Neural cell (in vitro differentiated cells): ENCODE measurements around the gene YY1. TPM values are rescaled to one million over a fixed set of nuclear protein-coding genes. Genes with fewer than 3 reads are reported as not detected.

ENCODE experiments used
- H2AFZ ChIP-seq: fragments of 200-600, 300-800 bp; sonication (generic), shearing (Covaris generic); 2 replicates; pipeline ENCODE4 v1.6.0; 2014; ENCODE audit warnings: low read depth, mild to moderate bottlenecking, antibody characterized with exemption, low read length, moderate library complexity
- H3F3A ChIP-seq: fragments of 200-600 bp; shearing (Covaris generic); 2 replicates; pipeline ENCODE4 v1.6.1; 2016; ENCODE audit warnings: mild to moderate bottlenecking, moderate library complexity, mixed read lengths, antibody characterized with exemption, low read length; ENCODE audit not compliant: insufficient read depth, poor library complexity, severe bottlenecking
- H3K27ac ChIP-seq: fragments of 200-600, 300-800 bp; sonication (generic), shearing (Covaris generic); 2 replicates; pipeline ENCODE4 v1.5.1; 2014; ENCODE audit warnings: mild to moderate bottlenecking, low read length, moderate library complexity
- H3K27me3 ChIP-seq: fragments of 300-800, 200-600 bp; sonication (generic), shearing (Covaris generic); 2 replicates; pipeline ENCODE4 v1.6.0; 2014; ENCODE audit warnings: mild to moderate bottlenecking, low read depth, low read length, moderate library complexity; ENCODE audit not compliant: insufficient read depth
- H3K36me3 ChIP-seq: fragments of 300-800, 200-600 bp; sonication (generic), shearing (Covaris generic); 2 replicates; pipeline ENCODE4 v1.5.1; 2014; ENCODE audit warnings: mild to moderate bottlenecking, antibody characterized with exemption, low read length, moderate library complexity; ENCODE audit not compliant: insufficient read depth
- H3K4me2 ChIP-seq: fragments of 300-800, 200-600 bp; sonication (generic), shearing (Covaris generic); 2 replicates; pipeline ENCODE4 v1.6.0; 2014; ENCODE audit warnings: mild to moderate bottlenecking, low read length
- H3K4me3 ChIP-seq: fragments of 300-800, 200-600 bp; sonication (generic), shearing (Covaris generic); 2 replicates; pipeline ENCODE4 v1.5.1; 2014; ENCODE audit warnings: mild to moderate bottlenecking, low read length, moderate library complexity
- H3K79me2 ChIP-seq: fragments of 200-600 bp; shearing (Covaris generic); replicated peaks from 2 replicates; pipeline ENCODE4 v1.6.0; 2014; ENCODE audit warnings: mild to moderate bottlenecking, low read length, moderate library complexity; ENCODE audit not compliant: insufficient read depth
- H3K9ac ChIP-seq: fragments of 300-800, 200-600 bp; sonication (generic), shearing (Covaris generic); 2 replicates; pipeline ENCODE4 v1.6.1; 2016; ENCODE audit warnings: mild to moderate bottlenecking, low read length, mixed read lengths
- H3K9me2 ChIP-seq: fragments of 200-600 bp; shearing (Covaris generic); 2 replicates; pipeline ENCODE4 v1.6.1; 2016; ENCODE audit warnings: mild to moderate bottlenecking, low read length, mixed read lengths; ENCODE audit not compliant: insufficient read depth
- H3K9me3 ChIP-seq: fragments of 200-600, 300-800 bp; sonication (generic), shearing (Covaris generic); 2 replicates; pipeline ENCODE4 v1.6.1; 2016; ENCODE audit warnings: mild to moderate bottlenecking, mixed run types, low read length, moderate library complexity, mixed read lengths
- H4K20me1 ChIP-seq: fragments of 200-600 bp; shearing (Covaris generic); 2 replicates; pipeline ENCODE4 v1.6.1; 2016; ENCODE audit warnings: mild to moderate bottlenecking, mixed run types; ENCODE audit not compliant: insufficient read depth
- CTCF ChIP-seq: fragments of 450-650 bp; IDR thresholded peaks from 2 replicates; pipeline ENCODE4 v1.5.1; 2014; ENCODE audit warnings: antibody characterized with exemption, mild to moderate bottlenecking, moderate library complexity; ENCODE audit not compliant: poor library complexity, severe bottlenecking
- EP300 ChIP-seq: fragments of 450-650 bp; conservative IDR thresholded peaks from 2 replicates; pipeline ENCODE4 v1.6.1; 2014; ENCODE audit warnings: antibody characterized with exemption, mild to moderate bottlenecking, moderate library complexity; ENCODE audit not compliant: poor library complexity, severe bottlenecking
- EZH2 ChIP-seq: fragments of 200-600, 300-800 bp; shearing (Covaris generic), sonication (generic); IDR thresholded peaks from 2 replicates; pipeline ENCODE4 v1.6.1; 2014; ENCODE audit warnings: antibody characterized with exemption, low read length, borderline replicate concordance, mild to moderate bottlenecking; ENCODE audit not compliant: insufficient read depth, poor library complexity, severe bottlenecking
- MXI1 ChIP-seq: fragments of 450-650 bp; conservative IDR thresholded peaks from 2 replicates; pipeline ENCODE4 v1.6.1; 2014; ENCODE audit warnings: antibody characterized with exemption, mild to moderate bottlenecking; ENCODE audit not compliant: poor library complexity, severe bottlenecking
- POLR2AphosphoS5 ChIP-seq: IDR thresholded peaks from 2 replicates; pipeline ENCODE4 v1.6.1; 2012
- RAD21 ChIP-seq: fragments of 450-650 bp; conservative IDR thresholded peaks from 2 replicates; pipeline ENCODE4 v1.6.1; 2014; ENCODE audit warnings: antibody characterized with exemption, mild to moderate bottlenecking, moderate library complexity
- REST ChIP-seq: IDR thresholded peaks from 2 replicates; pipeline ENCODE4 v1.6.1; 2012; ENCODE audit warnings: borderline replicate concordance
- SMC3 ChIP-seq: fragments of 450-650 bp; conservative IDR thresholded peaks from 2 replicates; pipeline ENCODE4 v1.6.1; 2014; ENCODE audit warnings: antibody characterized with exemption, mild to moderate bottlenecking, moderate library complexity; ENCODE audit not compliant: poor library complexity
- TAF1 ChIP-seq: IDR thresholded peaks from 2 replicates; pipeline ENCODE4 v1.6.1; 2012; ENCODE audit warnings: low read depth
- polyA plus RNA-seq: library from polyadenylated mRNA; depleted of rRNA; stranded (reverse); fragments of >200 nt; gene quantifications from 2 replicates; pipeline ENCODE4 v1.2.3, GENCODE V29; 2014

The YY1 gene
- polyA plus RNA-seq, 1 donor from 2014 or later: 50.4 TPM

GRCh38 chr14:100239211-100239839 is 381 bp downstream of the YY1 start:
- Histone ChIP-seq H3K79me2 (peaks cover 69% of the 10 kb centered on the region), H3F3A (peaks cover 4% of the 10 kb centered on the region), H3K36me3 (no peaks in the 10 kb centered on the region), H3K27ac (peak overlapping the region; percentile 94), H3K9me2 (no peaks in the 10 kb centered on the region), H3K9ac (peak overlapping the region; percentile 97), H4K20me1 (peaks cover 3% of the 10 kb centered on the region), H3K9me3 (no peaks in the 10 kb centered on the region), H2AFZ (peak overlapping the region; percentile 21), H3K27me3 (no peaks in the 10 kb centered on the region), H3K4me2 (no peak overlapping the region), H3K4me3 (peak overlapping the region; percentile 100)
- TF ChIP-seq REST (no peak), MXI1 (no peak), TAF1 (no peak), SMC3 (no peak), EZH2 (no peak), CTCF (no peak), EP300 (no peak), RAD21 (no peak), POLR2AphosphoS5 (no peak)

- H4K20me1 ChIP-seq: no peaks in the 10 kb centered on the region
- H3K79me2 ChIP-seq: peaks cover 69% of the 10 kb centered on the region
- H3K4me2 ChIP-seq: peak overlapping the region; percentile 71
- no peaks in the 10 kb centered on the region for H3K27me3 ChIP-seq
- H3K9ac ChIP-seq: peak overlapping the region; percentile 97
- peak overlapping the region; percentile 94 for H3K27ac ChIP-seq
- H3K4me3 ChIP-seq: peak overlapping the region; percentile 100
- H3K36me3 ChIP-seq: no peaks in the 10 kb centered on the region
- TF ChIP-seq EZH2 (no peak), MXI1 (peak; percentile 91), POLR2AphosphoS5 (peak; percentile 54), SMC3 (peak; percentile 44), REST (peak; percentile 24), TAF1 (peak; percentile 40), RAD21 (peak; percentile 34), CTCF (peak; percentile 77), EP300 (no peak)
- H3K9me2 ChIP-seq: no peaks in the 10 kb centered on the region
- peak overlapping the region; percentile 11 for H2AFZ ChIP-seq
- no peaks in the 10 kb centered on the region for H3K9me3 ChIP-seq
- H3F3A ChIP-seq: peaks cover 4% of the 10 kb centered on the region
These were observed 1.1 kb downstream of the YY1 start for GRCh38 chr14:100239840-100240667.
